Thyroid gland (tissue), 4 donors: Measurements from ENCODE around the gene COL12A1. TPM values are rescaled to one million over a fixed set of nuclear protein-coding genes. Genes with fewer than 3 reads are reported as not detected.

Experiments used
- DNase-seq, 2 donors: peaks; one replicate each; pipeline ENCODE4 v3.0.0-alpha.2; 2019
- H3K27ac ChIP-seq, 3 donors: fragments of 200-600 bp; sonication (generic); 1 replicate in 2 of 3; 2 replicates in 1 of 3; pipeline ENCODE4 v1.5.1; 2016 to 2019; ENCODE audit warnings: mild to moderate bottlenecking in 1 of 3, moderate library complexity in 1 of 3
- H3K27me3 ChIP-seq: fragments of 200-600 bp; sonication (generic); one replicate; pipeline ENCODE4 v1.5.1; 2019
- H3K36me3 ChIP-seq, 2 donors: fragments of 200-600 bp; sonication (generic); one replicate each; pipeline ENCODE4 v1.5.1; 2016 to 2019
- H3K4me1 ChIP-seq, 2 donors: fragments of 200-600 bp; sonication (generic); one replicate each; pipeline ENCODE4 v1.5.1; 2017 to 2019
- H3K4me3 ChIP-seq, 3 donors: fragments of 200-600 bp; sonication (generic); replicated peaks in 1 of 3; 1 replicate in 2 of 3; 2 replicates in 1 of 3; pipeline ENCODE4 v1.5.1; 2016; ENCODE audit warnings: mild to moderate bottlenecking in 1 of 3
- H3K9me3 ChIP-seq: fragments of 200-600 bp; sonication (generic); one replicate; pipeline ENCODE4 v1.5.1; 2017
- CTCF ChIP-seq, 6 experiments: fragments of 200-600 bp in 3 of 6; fragments of 450-650 bp in 3 of 6; sonication (generic) in 3 of 6; IDR thresholded peaks; one replicate each; pipeline ENCODE4 v1.5.1; 2016 to 2019; ENCODE audit warnings: antibody characterized with exemption in 6 of 6, mild to moderate bottlenecking in 2 of 6, inconsistent platforms in 1 of 6, moderate library complexity in 1 of 6
- POLR2A ChIP-seq, 2 donors: fragments of 450-650 bp; IDR thresholded peaks; one replicate each; pipeline ENCODE4 v1.6.1; 2017; ENCODE audit warnings: antibody characterized with exemption in 2 of 2, mild to moderate bottlenecking in 2 of 2, moderate library complexity in 1 of 2
- WGBS, 2 donors: methylation state at CpG; one replicate each; pipeline ENCODE4 v1.1.5; 2017; 5-methylcytosine and 5-hydroxymethylcytosine counted together
- intact Hi-C: fragments of 100-400 bp; cut with DNase I; formaldehyde crosslinking; loops from one replicate; pipeline ENCODE4 v1.15.1; 2023
- total RNA-seq, 4 donors: library from RNA; depleted of rRNA; stranded (reverse); fragments of >200 nt; gene quantifications; one replicate each; pipeline ENCODE4 v1.2.3, GENCODE V29; 2016

The COL12A1 gene
- total RNA-seq, 4 donors from 2014 or later = 17.2 to 52.9 (median 27.0) TPM

GRCh38 chr6:75243333-75244062 lies 37.6 kb upstream of the COL12A1 start, which contains the start of gene COX7A2:
Gene COX7A2 (minus strand): TSS chr6:75243801. CDS start chr6:75243734, 67 bp downstream.
- TF ChIP-seq CTCF (IDR thresholded peaks at IDR 0.05) (no peak), POLR2A (IDR thresholded peaks at IDR 0.05) (peak in 1 of 2 donors; percentile 88)
- peak within 1 kb of the TSS; percentile 68 to 91 (median 83) for H3K4me3 ChIP-seq
- DNase-seq = peak; percentile 90
- 0% methylated on average over 36 of the region's 36 CpGs for WGBS, 2 donors
- H3K36me3 ChIP-seq = peaks cover 6 to 16% of the 10 kb centered on the region in 2 donors
- intact Hi-C loops = no loop called here
- peak within 1 kb of the TSS; percentile 80 to 91 (median 82) for H3K27ac ChIP-seq
- H3K27me3 ChIP-seq = no peaks in the 10 kb centered on the region
- H3K4me1 ChIP-seq = peaks cover 16 to 22% of the 10 kb centered on the region in 2 donors
- no peaks in the 10 kb centered on the region for H3K9me3 ChIP-seq

- TF ChIP-seq POLR2A (IDR thresholded peaks at IDR 0.05) (no peak), CTCF (IDR thresholded peaks at IDR 0.05) (no peak)
- H3K4me3 ChIP-seq = no peak overlapping the region
- H3K4me1 ChIP-seq = peaks cover 4 to 5% of the 10 kb centered on the region in 2 donors
- WGBS, 2 donors = 93% methylated on average over 4 of the region's 4 CpGs
- H3K9me3 ChIP-seq = no peaks in the 10 kb centered on the region
- H3K27me3 ChIP-seq = no peaks in the 10 kb centered on the region
- no peak for DNase-seq
- peaks cover 11 to 31% of the 10 kb centered on the region in 2 donors for H3K36me3 ChIP-seq
- intact Hi-C loops = no loop called here
- H3K27ac ChIP-seq = no peak overlapping the region
Observed at GRCh38 chr6:75236630-75237029, 30.8 kb upstream of the COL12A1 start.

- Histone ChIP-seq H3K36me3 (peaks cover 11 to 31% of the 10 kb centered on the region in 2 donors), H3K9me3 (no peaks in the 10 kb centered on the region), H3K4me3 (no peak overlapping the region), H3K27ac (no peak overlapping the region), H3K27me3 (no peaks in the 10 kb centered on the region), H3K4me1 (no peaks in the 10 kb centered on the region)
- no peak for DNase-seq
- TF ChIP-seq CTCF (IDR thresholded peaks at IDR 0.05) (no peak), POLR2A (IDR thresholded peaks at IDR 0.05) (no peak)
- intact Hi-C loops = no loop called here
- WGBS, 2 donors = 84 to 90% methylated on average over 2 of the region's 2 CpGs
Observed at GRCh38 chr6:75235271-75235670, 29.4 kb upstream of the COL12A1 start.

GRCh38 chr6:75234126-75234865 lies 28.4 kb upstream of the COL12A1 start:
- no peak for DNase-seq
- TF ChIP-seq CTCF (IDR thresholded peaks at IDR 0.05) (no peak), POLR2A (IDR thresholded peaks at IDR 0.05) (no peak)
- no peak overlapping the region for H3K4me3 ChIP-seq
- no peak overlapping the region for H3K27ac ChIP-seq
- H3K9me3 ChIP-seq = no peaks in the 10 kb centered on the region
- no peaks in the 10 kb centered on the region for H3K4me1 ChIP-seq
- H3K27me3 ChIP-seq = no peaks in the 10 kb centered on the region
- intact Hi-C loops = no loop called here
- 64% methylated on average over 3 of the region's 3 CpGs for WGBS, 2 donors
- peaks cover 11 to 23% of the 10 kb centered on the region in 2 donors for H3K36me3 ChIP-seq
